GM23248 (cell line): ENCODE results near the gene THRA. TPM values are rescaled to one million over a fixed set of nuclear protein-coding genes. Genes with fewer than 3 reads are reported as not detected.

Experiments used
- DNase-seq: peaks from one replicate; pipeline ENCODE4 v3.0.0-alpha.2; 2015
- H2AFZ ChIP-seq: fragments of 200-600 bp; sonication (generic); 2 replicates; pipeline ENCODE4 v1.6.1; 2016; ENCODE audit warnings: antibody characterized with exemption
- H3F3A ChIP-seq: fragments of 200-600 bp; sonication (generic); 2 replicates; pipeline ENCODE4 v1.6.1; 2016; ENCODE audit warnings: mild to moderate bottlenecking, antibody characterized with exemption, mixed run types; ENCODE audit not compliant: insufficient read depth
- H3K27ac ChIP-seq: fragments of 200-600 bp; sonication (generic); 2 replicates; pipeline ENCODE4 v1.5.1; 2016; ENCODE audit warnings: mild to moderate bottlenecking
- H3K27me3 ChIP-seq: fragments of 200-600 bp; sonication (generic); replicated peaks from 2 replicates; pipeline ENCODE4 v1.6.1; 2016; ENCODE audit warnings: mild to moderate bottlenecking; ENCODE audit not compliant: insufficient read depth
- H3K36me3 ChIP-seq: fragments of 200-600 bp; sonication (generic); 2 replicates; pipeline ENCODE4 v1.6.1; 2016; ENCODE audit warnings: low read depth, mild to moderate bottlenecking
- H3K4me1 ChIP-seq: fragments of 200-600 bp; sonication (generic); 2 replicates; pipeline ENCODE4 v1.6.1; 2016; ENCODE audit warnings: mild to moderate bottlenecking; ENCODE audit not compliant: insufficient read depth
- H3K4me2 ChIP-seq: fragments of 200-600 bp; sonication (generic); one replicate; pipeline ENCODE4 v1.6.1; 2016; ENCODE audit warnings: mild to moderate bottlenecking; ENCODE audit not compliant: unreplicated experiment
- H3K4me3 ChIP-seq: fragments of 200-600 bp; sonication (generic); 2 replicates; pipeline ENCODE4 v1.5.1; 2016; ENCODE audit warnings: mild to moderate bottlenecking
- H3K79me2 ChIP-seq: fragments of 200-600 bp; sonication (generic); 2 replicates; pipeline ENCODE4 v1.6.1; 2016; ENCODE audit warnings: mild to moderate bottlenecking; ENCODE audit not compliant: insufficient read depth
- H3K9ac ChIP-seq: fragments of 200-600 bp; sonication (generic); 2 replicates; pipeline ENCODE4 v1.6.1; 2016; ENCODE audit warnings: mild to moderate bottlenecking
- H3K9me2 ChIP-seq: fragments of 200-600 bp; sonication (generic); 2 replicates; pipeline ENCODE4 v1.6.1; 2016; ENCODE audit warnings: mixed run types, mild to moderate bottlenecking, moderate library complexity; ENCODE audit not compliant: insufficient read depth
- H3K9me3 ChIP-seq: fragments of 200-600 bp; sonication (generic); one replicate; pipeline ENCODE4 v1.6.1; 2017; ENCODE audit warnings: low read depth
- H4K20me1 ChIP-seq: fragments of 200-600 bp; sonication (generic); 2 replicates; pipeline ENCODE4 v1.6.0; 2016; ENCODE audit not compliant: insufficient read depth
- EZH2 ChIP-seq: fragments of 200-600 bp; sonication (generic); IDR thresholded peaks from 2 replicates; pipeline ENCODE4 v1.6.1; 2018; ENCODE audit warnings: antibody characterized with exemption, mild to moderate bottlenecking; ENCODE audit not compliant: insufficient read depth, poor library complexity, severe bottlenecking
- EZH2phosphoT487 ChIP-seq: fragments of 200-600 bp; sonication (generic); IDR thresholded peaks from 2 replicates; pipeline ENCODE4 v1.6.1; 2018; ENCODE audit warnings: antibody characterized with exemption, moderate library complexity, mild to moderate bottlenecking, low read depth; ENCODE audit not compliant: insufficient read depth
- WGBS, 2 experiments: methylation state at CpG; one replicate each; pipeline ENCODE4 v1.1.6; 2015 to 2017; ENCODE audit warnings: low lambda C conversion rate in 2 of 2, low coverage in 1 of 2; ENCODE audit errors: missing lambda C conversion rate in 2 of 2; 5-methylcytosine and 5-hydroxymethylcytosine counted together
- in situ Hi-C: fragments of 300-500 bp; cut with MboI; formaldehyde crosslinking; loops from 2 replicates; pipeline ENCODE4 v1.15.0; 2020
- polyA plus RNA-seq: library from polyadenylated mRNA; unstranded; fragments of >200 nt; fragmentation: Nextera tagmentation; extraction: Ambion mirVana; gene quantifications from 2 replicates; pipeline ENCODE4 v1.2.1, GENCODE V29; 2016
- total RNA-seq: library from RNA; depleted of rRNA; stranded (reverse); fragments of >200 nt; shearing (Covaris generic); gene quantifications from 2 replicates; pipeline ENCODE4 v1.2.3, GENCODE V29; 2014

Gene THRA
- total and polyA plus RNA-seq, 2 experiments from 2014 or later: 15.8 to 33.3 TPM

GRCh38 chr17:40108970-40109824, 46.4 kb downstream of the THRA start:
- DNase-seq: peak; percentile 54

GRCh38 chr17:40110026-40110845, 47.5 kb downstream of the THRA start:
- Histone ChIP-seq H3K4me1 (peaks cover 76% of the 10 kb centered on the region), H3F3A (peaks cover 65% of the 10 kb centered on the region), H3K4me3 (no peak overlapping the region), H3K9me3 (no peaks in the 10 kb centered on the region), H3K79me2 (no peaks in the 10 kb centered on the region), H3K9me2 (no peaks in the 10 kb centered on the region), H3K27me3 (no peaks in the 10 kb centered on the region), H3K9ac (peak overlapping the region; percentile 85), H3K4me2 (peak overlapping the region; percentile 41), H3K36me3 (no peaks in the 10 kb centered on the region), H2AFZ (no peak overlapping the region), H4K20me1 (no peaks in the 10 kb centered on the region), H3K27ac (peak overlapping the region; percentile 93)
- peak; percentile 53 for DNase-seq
- in situ Hi-C loops: no loop called here
- 57 to 71% methylated on average over 3 of the region's 3 CpGs for WGBS, 2 experiments
- no peak for TF ChIP-seq EZH2
- TF ChIP-seq EZH2phosphoT487: no peak

More at GRCh38 chr17:40108970-40109824, 46.4 kb downstream of the THRA start:
- peak overlapping the region; percentile 82 for H3K9ac ChIP-seq
- 50 to 53% methylated on average over 9 of the region's 9 CpGs for WGBS, 2 experiments
- H2AFZ ChIP-seq: no peak overlapping the region
- H3K36me3 ChIP-seq: no peaks in the 10 kb centered on the region
- H3K27ac ChIP-seq: peak overlapping the region; percentile 93
- H3K9me3 ChIP-seq: no peaks in the 10 kb centered on the region
- peaks cover 55% of the 10 kb centered on the region for H3F3A ChIP-seq
- H3K9me2 ChIP-seq: no peaks in the 10 kb centered on the region
- no peaks in the 10 kb centered on the region for H4K20me1 ChIP-seq
- H3K4me1 ChIP-seq: peaks cover 74% of the 10 kb centered on the region
- in situ Hi-C loops: no loop called here
- peak overlapping the region; percentile 76 for H3K4me2 ChIP-seq
- H3K79me2 ChIP-seq: no peaks in the 10 kb centered on the region
- no peak for TF ChIP-seq EZH2
- TF ChIP-seq EZH2phosphoT487: no peak
- no peak overlapping the region for H3K4me3 ChIP-seq
- no peaks in the 10 kb centered on the region for H3K27me3 ChIP-seq

- Histone ChIP-seq H3K27me3 (no peaks in the 10 kb centered on the region), H3K27ac (peak overlapping the region; percentile 93), H4K20me1 (no peaks in the 10 kb centered on the region), H3F3A (peaks cover 73% of the 10 kb centered on the region), H3K4me3 (peak overlapping the region; percentile 41), H3K4me2 (peak overlapping the region; percentile 46), H3K79me2 (no peaks in the 10 kb centered on the region), H2AFZ (peak overlapping the region; percentile 77), H3K9me3 (no peaks in the 10 kb centered on the region), H3K9me2 (no peaks in the 10 kb centered on the region), H3K36me3 (no peaks in the 10 kb centered on the region), H3K9ac (peak overlapping the region; percentile 85), H3K4me1 (peaks cover 71% of the 10 kb centered on the region)
- in situ Hi-C loops: no loop called here
- peak; percentile 93 for DNase-seq
- WGBS, 2 experiments: 1 to 2% methylated on average over 12 of the region's 12 CpGs
- TF ChIP-seq EZH2 (no peak), EZH2phosphoT487 (no peak)
These were observed 48.7 kb downstream of the THRA start for GRCh38 chr17:40111221-40112128.
